ENCODE measurements around the gene PRKCH. TPM values are rescaled to one million over a fixed set of nuclear protein-coding genes. Genes with fewer than 3 reads are reported as not detected.

PRKCH gene
- polyA plus RNA-seq, 1 donor from 2014 or later: 2.0 TPM

DNA sequence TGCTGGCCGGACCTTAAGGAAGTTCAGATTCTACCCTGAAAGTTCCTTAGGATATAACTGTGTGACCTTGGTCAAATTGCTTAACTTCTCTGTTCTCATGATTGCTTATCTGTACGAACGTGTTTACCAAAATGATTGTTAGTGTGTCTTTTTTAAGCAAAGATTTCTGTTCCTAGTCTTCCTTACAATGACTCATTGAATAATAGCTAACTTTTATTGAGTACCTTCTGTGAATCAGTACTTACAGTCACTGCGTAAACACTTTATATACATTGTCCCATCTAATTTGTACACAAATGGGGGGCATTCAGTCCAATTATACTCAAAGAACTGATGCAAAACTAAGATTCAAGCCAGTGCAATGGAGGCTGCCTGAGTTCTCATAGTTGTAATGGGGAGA, 36.0 kb upstream of the PRKCH start:
- H3K9me3 ChIP-seq (ENCODE audit: low read length): peaks cover 3% of the 10 kb centered on the region
- no peaks in the 10 kb centered on the region for H3K9me2 ChIP-seq (ENCODE audit: insufficient read depth, low read length)
- H3F3A ChIP-seq (ENCODE audit: insufficient read depth, low read length, poor library complexity, severe bottlenecking): no peaks in the 10 kb centered on the region
- no peaks in the 10 kb centered on the region for H3K36me3 ChIP-seq (ENCODE audit: insufficient read depth, low read length)
- no peak overlapping the region for H3K9ac ChIP-seq (ENCODE audit: low read length)
- no peak overlapping the region for H3K4me3 ChIP-seq (ENCODE audit: low read length)
- no peak overlapping the region for H3K27ac ChIP-seq (ENCODE audit: low read length)
- H3K4me2 ChIP-seq (ENCODE audit: low read length): no peak overlapping the region
- H3K27me3 ChIP-seq (ENCODE audit: insufficient read depth, low read depth, low read length): peaks cover 43% of the 10 kb centered on the region
- no peak overlapping the region for H2AFZ ChIP-seq (ENCODE audit: low read depth, low read length)
- no peak for TF ChIP-seq RAD21 (conservative IDR thresholded peaks at IDR 0.05)
- no peak for TF ChIP-seq TAF1 (IDR thresholded peaks at IDR 0.05; ENCODE audit: low read depth)
- TF ChIP-seq MXI1 (conservative IDR thresholded peaks at IDR 0.05; ENCODE audit: poor library complexity, severe bottlenecking): no peak
- no peak for TF ChIP-seq EP300 (conservative IDR thresholded peaks at IDR 0.05; ENCODE audit: poor library complexity, severe bottlenecking)
- no peak for TF ChIP-seq POLR2AphosphoS5 (IDR thresholded peaks at IDR 0.05)
- TF ChIP-seq, protein P1, sequence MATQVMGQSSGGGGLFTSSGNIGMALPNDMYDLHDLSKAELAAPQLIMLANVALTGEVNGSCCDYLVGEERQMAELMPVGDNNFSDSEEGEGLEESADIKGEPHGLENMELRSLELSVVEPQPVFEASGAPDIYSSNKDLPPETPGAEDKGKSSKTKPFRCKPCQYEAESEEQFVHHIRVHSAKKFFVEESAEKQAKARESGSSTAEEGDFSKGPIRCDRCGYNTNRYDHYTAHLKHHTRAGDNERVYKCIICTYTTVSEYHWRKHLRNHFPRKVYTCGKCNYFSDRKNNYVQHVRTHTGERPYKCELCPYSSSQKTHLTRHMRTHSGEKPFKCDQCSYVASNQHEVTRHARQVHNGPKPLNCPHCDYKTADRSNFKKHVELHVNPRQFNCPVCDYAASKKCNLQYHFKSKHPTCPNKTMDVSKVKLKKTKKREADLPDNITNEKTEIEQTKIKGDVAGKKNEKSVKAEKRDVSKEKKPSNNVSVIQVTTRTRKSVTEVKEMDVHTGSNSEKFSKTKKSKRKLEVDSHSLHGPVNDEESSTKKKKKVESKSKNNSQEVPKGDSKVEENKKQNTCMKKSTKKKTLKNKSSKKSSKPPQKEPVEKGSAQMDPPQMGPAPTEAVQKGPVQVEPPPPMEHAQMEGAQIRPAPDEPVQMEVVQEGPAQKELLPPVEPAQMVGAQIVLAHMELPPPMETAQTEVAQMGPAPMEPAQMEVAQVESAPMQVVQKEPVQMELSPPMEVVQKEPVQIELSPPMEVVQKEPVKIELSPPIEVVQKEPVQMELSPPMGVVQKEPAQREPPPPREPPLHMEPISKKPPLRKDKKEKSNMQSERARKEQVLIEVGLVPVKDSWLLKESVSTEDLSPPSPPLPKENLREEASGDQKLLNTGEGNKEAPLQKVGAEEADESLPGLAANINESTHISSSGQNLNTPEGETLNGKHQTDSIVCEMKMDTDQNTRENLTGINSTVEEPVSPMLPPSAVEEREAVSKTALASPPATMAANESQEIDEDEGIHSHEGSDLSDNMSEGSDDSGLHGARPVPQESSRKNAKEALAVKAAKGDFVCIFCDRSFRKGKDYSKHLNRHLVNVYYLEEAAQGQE (IDR thresholded peaks at IDR 0.05; ENCODE audit: borderline replicate concordance): no peak
- TF ChIP-seq SMC3 (conservative IDR thresholded peaks at IDR 0.05; ENCODE audit: poor library complexity): no peak
- no peaks in the 10 kb centered on the region for H3K79me2 ChIP-seq (replicated peaks; ENCODE audit: insufficient read depth, low read length)
- H4K20me1 ChIP-seq (ENCODE audit: insufficient read depth): no peaks in the 10 kb centered on the region

DNA sequence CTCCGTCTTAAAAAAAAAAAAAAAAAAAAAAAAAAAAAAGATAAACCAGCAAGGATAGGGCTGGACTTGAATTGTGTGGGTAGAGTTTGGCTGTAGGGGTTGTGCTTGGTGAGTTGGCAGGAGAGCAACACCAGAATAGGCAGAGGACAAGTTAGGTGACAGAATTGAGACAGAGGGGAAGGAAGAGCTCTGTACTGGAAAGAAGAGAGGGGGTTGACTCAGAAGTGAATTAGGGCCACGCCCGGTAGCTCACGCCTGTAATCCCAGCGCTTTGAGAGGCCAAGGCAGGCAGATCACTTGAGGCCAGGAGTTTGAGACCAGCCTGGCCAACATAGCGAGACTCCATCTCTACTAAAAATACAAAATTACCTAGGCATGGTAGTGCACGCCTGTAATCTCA, 34.2 kb upstream of the PRKCH start:
- no peaks in the 10 kb centered on the region for H3F3A ChIP-seq (ENCODE audit: insufficient read depth, low read length, poor library complexity, severe bottlenecking)
- no peak overlapping the region for H3K9ac ChIP-seq (ENCODE audit: low read length)
- H3K4me3 ChIP-seq (ENCODE audit: low read length): no peak overlapping the region
- no peak overlapping the region for H3K27ac ChIP-seq (ENCODE audit: low read length)
- no peaks in the 10 kb centered on the region for H3K79me2 ChIP-seq (replicated peaks; ENCODE audit: insufficient read depth, low read length)
- no peaks in the 10 kb centered on the region for H4K20me1 ChIP-seq (ENCODE audit: insufficient read depth)
- H3K9me3 ChIP-seq (ENCODE audit: low read length): no peaks in the 10 kb centered on the region
- no peak overlapping the region for H2AFZ ChIP-seq (ENCODE audit: low read depth, low read length)
- no peaks in the 10 kb centered on the region for H3K36me3 ChIP-seq (ENCODE audit: insufficient read depth, low read length)
- TF ChIP-seq EP300 (conservative IDR thresholded peaks at IDR 0.05; ENCODE audit: poor library complexity, severe bottlenecking): no peak
- no peak for TF ChIP-seq EZH2 (IDR thresholded peaks at IDR 0.05; ENCODE audit: borderline replicate concordance, insufficient read depth, low read length, poor library complexity, severe bottlenecking)
- no peak for TF ChIP-seq RAD21 (conservative IDR thresholded peaks at IDR 0.05)
- TF ChIP-seq, protein P2, sequence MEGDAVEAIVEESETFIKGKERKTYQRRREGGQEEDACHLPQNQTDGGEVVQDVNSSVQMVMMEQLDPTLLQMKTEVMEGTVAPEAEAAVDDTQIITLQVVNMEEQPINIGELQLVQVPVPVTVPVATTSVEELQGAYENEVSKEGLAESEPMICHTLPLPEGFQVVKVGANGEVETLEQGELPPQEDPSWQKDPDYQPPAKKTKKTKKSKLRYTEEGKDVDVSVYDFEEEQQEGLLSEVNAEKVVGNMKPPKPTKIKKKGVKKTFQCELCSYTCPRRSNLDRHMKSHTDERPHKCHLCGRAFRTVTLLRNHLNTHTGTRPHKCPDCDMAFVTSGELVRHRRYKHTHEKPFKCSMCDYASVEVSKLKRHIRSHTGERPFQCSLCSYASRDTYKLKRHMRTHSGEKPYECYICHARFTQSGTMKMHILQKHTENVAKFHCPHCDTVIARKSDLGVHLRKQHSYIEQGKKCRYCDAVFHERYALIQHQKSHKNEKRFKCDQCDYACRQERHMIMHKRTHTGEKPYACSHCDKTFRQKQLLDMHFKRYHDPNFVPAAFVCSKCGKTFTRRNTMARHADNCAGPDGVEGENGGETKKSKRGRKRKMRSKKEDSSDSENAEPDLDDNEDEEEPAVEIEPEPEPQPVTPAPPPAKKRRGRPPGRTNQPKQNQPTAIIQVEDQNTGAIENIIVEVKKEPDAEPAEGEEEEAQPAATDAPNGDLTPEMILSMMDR (IDR thresholded peaks at IDR 0.05; ENCODE audit: poor library complexity, severe bottlenecking): no peak
- TF ChIP-seq MXI1 (conservative IDR thresholded peaks at IDR 0.05; ENCODE audit: poor library complexity, severe bottlenecking): no peak
- TF ChIP-seq, protein P1 (IDR thresholded peaks at IDR 0.05; ENCODE audit: borderline replicate concordance): no peak
- TF ChIP-seq TAF1 (IDR thresholded peaks at IDR 0.05; ENCODE audit: low read depth): no peak
- TF ChIP-seq POLR2AphosphoS5 (IDR thresholded peaks at IDR 0.05): no peak
- no peak overlapping the region for H3K4me2 ChIP-seq (ENCODE audit: low read length)
- H3K9me2 ChIP-seq (ENCODE audit: insufficient read depth, low read length): no peaks in the 10 kb centered on the region
- H3K27me3 ChIP-seq (ENCODE audit: insufficient read depth, low read depth, low read length): peaks cover 25% of the 10 kb centered on the region
